ENCODE measurements around the gene KAT7.
"Not testable (repeated sequence)": the region's sequence is repeated elsewhere in the genome, so short reads cannot be mapped to it uniquely, and the experiment has no call there.

Gene KAT7

DNA sequence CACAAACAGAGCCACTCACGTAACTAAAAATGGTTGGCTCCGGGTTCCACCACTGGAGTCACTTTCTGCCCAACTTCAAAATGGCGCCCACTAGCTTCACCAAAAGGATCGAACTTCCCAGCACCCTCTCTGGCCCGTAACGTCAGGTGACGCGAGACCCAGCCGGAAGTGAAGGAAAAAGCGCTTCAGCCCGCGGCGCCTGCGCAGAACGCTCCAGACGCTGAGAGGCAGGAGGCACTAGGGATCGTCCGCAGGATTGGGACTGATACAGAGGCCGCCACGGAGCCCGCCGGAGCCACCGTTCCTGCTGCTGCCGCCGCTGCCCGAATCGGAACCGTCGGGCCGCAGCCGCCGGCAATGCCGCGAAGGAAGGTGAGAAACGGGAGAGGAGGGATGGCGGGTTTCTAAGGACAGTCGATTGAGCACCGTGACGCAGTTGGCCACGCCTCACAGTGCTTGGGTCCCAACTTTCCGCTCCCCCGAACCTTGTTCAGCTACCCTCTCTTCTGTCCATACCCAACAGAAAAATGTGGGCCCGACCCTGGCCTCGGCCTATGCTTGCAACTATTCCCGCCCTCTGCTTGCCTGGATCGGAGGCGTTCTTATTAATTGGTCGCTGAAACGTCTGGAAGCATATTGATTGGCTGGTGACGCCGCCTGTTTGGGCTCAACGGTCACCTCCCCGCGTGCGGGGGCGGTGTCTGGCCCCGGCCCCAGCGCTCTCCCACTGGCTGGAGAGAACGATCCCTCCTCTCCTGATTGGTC, at the start of gene KAT7:
TSS of gene KAT7 (plus strand) at position 204 of the 765 bp plus-strand sequence. CDS start at position 358, 154 bp downstream.
- peak; percentile 98 for DNase-seq

DNA sequence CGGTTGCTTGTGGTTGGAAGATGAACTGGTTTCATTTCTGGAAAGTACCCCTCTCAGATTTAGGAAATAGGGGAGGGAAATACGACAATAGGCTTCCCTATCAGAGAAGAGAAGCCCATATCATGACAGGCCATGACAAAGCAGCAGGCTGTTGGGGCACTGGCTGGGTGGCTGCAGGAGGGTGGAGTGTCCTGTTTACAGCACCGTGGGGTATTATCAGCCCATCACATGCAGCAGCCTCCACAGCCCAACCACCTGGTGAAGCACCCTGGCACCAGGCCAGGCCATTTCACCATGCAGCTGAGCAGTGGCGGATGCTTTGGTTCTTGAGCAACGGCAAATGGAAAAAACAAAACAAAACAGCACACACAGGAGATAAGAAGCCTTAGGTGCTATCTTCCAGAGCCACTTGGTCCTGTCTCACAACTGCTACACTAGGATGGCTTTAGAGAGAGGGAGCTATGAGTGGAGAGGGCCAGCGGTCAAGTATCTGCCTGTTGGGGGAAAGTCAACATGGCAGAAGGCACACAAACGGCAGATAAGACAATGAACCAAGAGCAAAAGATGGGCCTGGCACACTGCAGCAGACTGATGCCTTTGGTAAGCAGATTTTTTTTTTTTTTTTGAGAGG, 48.7 kb upstream of the KAT7 start:
- peak; percentile 50 for DNase-seq

DNA sequence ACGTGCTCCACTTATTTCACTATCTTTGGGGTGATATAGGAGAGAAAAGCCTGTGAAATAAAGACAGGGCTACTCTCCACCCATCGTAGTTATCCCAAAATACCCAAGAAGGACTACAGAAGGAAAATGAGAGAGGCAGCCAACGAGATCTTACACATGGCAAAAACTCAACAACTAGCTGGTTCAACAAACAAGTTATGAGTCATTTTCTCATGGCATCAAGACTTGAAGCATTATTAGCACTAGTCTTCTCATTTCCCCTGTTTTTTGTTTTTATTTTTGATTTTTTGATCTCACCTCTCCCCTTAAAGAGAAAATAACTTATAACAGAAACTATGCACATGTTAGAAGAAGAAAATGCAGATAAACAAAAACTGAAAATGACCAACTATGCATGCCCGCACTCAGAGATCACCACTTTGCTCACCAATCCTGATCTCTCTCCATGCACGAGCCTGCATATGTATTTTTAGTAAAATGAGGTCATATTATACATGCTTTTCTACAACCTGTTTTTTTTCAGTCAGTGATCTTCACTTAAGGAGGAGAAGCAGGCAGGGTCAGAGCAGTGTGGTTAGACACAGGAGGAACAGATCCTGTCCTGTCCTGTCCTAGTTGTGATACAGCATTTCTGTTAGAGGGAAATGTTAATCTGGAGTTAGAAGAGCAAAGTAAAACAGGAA, 47.3 kb upstream of the KAT7 start:
- no peak for DNase-seq

DNA sequence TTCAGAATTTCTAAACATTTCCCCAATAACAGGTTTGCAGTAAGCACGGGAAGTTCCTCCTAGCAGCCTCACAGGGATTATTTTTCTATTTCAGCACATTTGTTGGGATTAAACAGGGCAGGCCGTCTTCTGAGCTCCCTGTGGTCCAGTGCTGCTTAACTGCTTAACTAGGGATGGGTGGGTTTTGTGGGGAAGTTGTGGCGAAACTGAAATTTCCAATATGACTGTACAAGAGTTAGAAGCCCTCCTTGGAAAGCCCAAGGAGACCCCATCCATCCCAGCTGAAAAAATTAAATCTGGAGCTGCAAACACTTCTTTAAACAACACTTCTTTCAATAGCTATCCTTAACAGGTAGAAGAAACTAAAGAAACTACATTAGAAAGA, 46.8 kb upstream of the KAT7 start:
- no peak for DNase-seq

DNA sequence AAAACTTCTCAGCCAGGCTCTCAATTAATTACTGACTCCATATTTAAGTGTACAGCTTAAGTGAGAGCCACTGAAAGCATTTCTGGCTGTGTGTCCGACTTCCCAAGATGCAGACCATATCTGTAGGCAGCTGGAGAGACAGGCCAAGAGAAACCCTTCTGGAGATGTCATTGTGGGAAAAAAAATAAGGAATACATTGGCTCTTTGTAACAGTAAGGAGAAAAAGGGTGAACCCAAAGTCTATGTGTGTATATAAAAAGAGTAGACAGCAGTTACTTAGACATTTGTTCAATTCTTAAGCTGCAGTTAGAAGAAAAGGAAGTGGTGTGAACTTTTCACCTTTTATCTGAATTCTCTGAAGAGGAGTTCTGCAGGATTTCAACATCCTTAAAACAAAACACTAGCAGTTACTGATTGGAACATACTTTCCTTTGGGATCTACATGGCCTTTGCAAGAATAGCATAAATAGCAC, 46.3 kb upstream of the KAT7 start:
- no peak for DNase-seq

DNA sequence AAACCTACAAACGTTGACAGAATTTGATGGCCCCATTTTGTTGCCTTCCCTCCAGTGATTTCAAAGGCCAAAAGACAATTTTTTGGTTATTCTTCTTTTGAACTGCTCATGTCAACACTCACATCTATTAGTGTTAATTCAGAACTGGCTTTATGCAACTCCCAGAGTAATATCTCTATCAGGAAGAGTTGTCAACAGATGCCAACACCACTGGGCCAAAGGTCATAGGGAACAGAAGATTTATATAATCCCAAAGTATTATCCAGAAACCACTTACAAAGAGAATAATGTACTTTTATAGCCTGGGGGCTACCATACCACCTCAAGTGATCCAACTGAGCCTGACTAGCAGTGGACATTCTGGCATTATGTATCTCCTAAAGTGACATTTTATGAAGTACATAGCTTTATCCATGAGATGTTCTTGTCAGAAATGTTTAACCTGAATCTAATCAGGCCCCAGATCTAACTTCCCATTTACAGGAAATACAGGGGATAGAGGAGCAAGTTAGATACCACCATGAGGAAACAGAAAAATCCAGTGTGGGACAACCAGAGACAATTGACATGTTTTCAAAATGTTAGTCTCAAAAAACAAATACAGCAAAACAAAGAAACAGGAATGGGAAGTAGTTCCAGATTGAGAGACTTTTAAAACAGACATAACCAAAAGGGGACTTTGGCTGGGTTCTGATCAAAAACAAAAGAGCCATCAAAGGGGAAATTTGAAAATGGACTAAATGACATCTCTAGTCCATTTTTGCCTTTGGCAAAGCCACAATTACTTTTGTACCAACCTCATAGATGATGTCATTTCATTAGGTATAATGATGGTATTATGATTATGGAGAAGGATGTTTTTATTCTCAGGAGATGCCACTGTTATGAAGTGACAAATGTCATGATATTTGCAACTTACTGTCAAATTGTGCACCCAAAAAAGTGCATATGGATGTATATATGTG, 43.0 kb upstream of the KAT7 start:
- DNase-seq: no peak

DNA sequence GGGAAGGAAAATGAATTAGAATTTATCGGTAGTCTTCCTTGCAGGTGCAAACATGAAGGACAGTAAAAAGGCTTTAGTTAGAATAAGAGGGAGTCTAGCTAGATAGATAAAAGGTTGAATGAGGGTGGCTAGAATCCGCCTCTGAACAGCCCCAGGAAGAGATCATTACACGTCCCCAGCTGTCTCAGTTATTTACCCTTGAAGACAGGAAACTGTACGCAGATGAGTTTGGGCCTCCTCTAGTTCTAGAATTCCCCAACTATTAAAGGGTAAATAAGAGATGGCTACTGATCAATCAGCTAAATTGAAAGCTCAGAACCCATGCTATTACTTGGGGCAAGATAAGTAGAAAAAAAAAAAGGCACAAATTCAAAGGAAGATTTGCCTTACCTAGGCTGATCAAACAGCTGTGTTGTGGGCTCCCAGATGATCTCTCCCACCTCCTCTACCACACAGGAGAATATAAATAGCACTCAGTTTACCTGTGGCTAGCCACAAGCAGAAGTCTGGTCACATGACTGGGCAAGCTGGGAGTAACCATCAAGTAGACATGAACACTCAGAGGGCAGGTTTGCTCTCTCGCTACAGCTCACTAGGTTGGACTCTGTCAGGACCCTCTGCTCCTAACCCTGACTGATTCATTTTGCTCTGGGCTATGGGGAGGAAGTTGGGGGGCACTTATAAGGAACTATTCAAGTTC, 41.5 kb upstream of the KAT7 start:
- DNase-seq: no peak

DNA sequence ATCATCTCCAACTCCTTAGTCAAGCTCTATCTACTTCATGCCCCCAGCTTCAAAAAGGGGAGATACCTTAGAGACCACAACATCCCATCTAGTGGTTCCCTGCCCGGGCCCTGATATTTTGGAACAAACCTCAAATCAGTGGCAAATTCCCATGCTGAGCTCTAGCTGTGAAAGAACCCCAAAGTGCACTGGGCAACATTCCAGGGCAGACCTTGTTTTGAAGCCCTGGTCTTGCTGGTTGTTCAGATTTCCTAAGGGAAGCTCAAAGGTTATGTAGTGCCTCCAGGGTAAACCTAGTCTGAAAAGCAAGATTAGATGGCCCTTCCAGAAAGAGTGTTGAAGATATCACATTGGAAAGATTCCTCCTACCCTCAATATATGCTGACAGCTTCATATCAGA, 40.8 kb upstream of the KAT7 start:
- no peak for DNase-seq

DNA sequence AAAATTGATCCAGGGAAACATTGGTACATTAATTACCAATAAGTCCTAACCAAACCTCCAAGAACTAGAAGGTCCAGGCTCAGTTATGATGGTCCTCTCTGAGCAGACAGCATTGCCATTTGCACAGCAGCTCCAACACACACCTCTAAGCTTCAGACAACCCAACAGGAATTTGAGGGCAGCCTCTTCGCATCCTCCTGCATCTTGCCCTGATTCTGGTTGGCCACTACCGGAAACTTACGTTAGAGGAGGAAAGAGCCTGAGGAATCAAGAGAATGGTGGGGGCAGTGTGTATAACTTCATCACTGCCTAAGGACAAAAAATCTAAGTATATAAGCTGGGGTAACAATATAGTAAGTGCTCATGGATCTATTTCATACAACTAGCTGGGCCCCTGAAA, 40.3 kb upstream of the KAT7 start:
- DNase-seq: no peak

DNA sequence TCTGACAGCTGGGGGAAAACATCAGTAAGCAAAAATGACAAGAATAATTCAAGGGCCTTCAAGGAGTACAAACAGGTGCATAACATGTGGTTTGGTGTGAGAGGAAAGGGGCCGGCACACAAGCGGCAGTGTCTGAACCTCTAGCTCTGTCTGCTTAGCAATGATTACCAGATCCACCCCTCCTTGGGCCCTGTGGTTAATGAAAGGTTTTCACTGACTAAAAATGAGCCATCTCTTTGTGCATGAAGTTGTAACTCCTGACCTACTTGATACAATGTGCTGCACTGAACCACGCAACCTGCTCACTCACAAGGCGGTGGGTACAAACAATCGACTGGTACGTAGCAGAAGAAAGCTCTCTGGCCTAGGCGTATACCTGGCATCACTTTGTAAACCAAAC, 39.7 kb upstream of the KAT7 start:
- no peak for DNase-seq

DNA sequence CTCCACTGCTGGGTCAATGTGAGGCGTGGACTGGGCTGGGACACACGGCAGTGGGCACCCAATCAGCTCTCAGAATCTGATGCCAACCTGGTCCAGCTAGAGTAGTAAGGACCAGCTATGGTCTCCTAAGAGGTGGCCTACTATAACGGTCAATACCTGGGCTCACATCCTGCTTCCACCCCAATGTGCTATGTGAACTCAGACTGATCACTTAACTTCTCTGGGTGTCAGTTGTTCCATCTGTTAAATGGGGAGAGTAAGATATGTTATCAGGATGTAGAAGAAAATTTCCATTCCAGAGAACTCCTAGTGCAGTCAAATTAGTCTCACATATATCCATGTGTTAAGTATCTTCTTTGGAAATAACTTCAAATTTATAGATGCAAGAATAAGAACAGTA, 38.8 kb upstream of the KAT7 start:
- no peak for DNase-seq

DNA sequence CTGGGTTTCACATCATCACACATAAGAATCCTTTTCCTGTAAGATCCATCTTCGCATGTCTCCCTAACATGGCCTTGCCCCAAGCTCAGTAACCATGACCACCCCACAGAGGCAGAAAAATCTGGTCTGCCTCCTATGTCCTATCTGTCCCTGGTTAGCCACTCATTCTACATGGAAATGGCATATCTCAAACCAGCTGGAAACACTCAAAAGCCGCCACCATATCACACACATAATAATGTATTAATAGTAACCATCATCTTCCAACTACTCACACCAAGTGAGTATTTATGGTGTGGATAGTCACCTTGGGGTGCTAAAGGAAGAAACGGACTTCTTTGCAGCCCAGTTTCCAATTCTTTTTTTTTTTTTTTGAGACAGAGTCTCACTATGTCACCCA, 36.0 kb upstream of the KAT7 start:
- DNase-seq: no peak

DNA sequence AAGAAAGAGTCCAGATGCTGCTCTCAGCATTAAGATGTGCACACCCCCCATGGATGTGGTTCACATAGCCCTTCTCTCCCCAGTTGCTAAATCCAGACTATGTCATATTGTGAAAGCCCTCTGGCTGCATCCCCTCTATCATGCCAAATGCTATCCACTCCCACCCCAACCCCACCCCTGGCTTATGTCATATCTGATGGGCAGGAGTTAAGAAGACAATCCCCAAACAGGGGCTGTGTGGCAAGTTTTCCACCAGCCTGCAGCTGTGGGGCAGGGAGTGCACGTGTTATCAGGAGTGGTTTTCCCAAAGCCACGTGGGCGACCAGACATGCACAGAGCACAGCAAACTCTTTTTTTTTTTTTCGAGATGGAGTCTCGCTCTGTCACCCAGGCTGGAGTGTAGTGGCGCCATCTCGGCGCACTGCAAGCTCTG, 34.5 kb upstream of the KAT7 start:
- DNase-seq: no peak

DNA sequence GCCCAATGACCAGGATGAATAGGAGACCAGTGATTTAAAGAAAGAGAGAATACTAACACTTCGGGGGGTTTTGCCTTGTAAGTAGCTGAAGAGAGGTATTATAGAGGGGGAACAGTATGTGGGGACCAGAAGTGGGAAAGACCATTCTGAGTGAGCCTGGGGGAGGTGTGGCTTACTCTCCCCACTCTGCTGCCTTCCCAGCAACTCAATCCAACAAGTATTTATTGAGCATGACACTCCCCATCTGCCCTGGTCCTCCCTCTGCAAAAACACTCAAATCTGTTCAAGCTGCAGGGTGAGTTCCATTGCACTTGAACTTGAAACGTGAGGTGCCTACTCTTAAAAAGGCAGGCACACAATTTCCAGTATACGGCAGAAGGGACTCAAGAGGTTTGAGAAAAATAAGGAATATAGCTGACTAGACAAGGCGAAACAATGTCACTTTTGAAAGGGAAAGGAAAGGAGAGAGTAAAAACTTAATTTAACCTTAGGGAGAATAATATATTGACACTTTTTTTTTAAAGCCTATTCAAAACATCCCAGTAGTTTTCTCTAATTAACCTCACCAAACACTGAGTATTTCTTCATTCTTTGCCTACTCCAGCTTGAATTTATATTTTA, 32.7 kb upstream of the KAT7 start:
- no peak for DNase-seq

DNA sequence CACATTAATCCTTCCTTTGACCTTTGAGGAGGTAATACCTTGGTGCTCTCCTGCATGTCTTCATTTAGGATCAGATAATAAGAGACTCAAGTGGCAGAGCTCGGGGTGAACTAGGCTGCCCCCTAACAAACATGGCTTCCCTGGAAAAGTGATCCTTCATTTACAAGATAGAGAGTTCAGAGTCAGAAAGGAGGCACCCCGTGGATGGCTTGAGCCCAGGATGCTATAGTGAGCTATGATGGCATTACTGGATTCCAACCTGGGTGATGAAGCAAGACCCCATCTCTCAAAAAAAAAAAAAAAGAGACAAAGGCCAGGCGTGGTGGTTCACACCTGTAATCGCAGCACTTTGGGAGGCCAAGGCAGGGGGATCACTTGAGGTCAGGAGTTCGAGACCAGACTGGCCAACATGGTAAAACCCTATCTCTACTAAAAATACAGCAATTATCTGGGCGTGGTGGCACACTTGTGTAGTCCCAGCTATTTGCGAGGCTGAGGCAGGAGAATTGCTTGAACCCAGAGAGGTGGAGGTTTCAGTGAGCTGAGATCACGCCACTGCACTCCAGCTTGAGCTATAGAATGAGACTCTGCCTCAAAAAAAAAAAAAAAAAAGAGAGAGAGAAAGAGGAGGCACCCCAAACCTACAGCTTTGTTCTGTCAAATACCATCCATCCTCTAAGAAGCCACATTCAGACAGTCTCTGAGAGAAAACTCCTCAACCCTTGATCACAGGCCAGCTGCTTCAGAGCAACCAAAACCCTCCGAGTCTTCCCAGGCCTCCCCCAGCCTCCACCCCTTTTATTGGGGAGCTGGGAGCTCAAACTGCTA, 31.9 kb upstream of the KAT7 start:
- no peak for DNase-seq

DNA sequence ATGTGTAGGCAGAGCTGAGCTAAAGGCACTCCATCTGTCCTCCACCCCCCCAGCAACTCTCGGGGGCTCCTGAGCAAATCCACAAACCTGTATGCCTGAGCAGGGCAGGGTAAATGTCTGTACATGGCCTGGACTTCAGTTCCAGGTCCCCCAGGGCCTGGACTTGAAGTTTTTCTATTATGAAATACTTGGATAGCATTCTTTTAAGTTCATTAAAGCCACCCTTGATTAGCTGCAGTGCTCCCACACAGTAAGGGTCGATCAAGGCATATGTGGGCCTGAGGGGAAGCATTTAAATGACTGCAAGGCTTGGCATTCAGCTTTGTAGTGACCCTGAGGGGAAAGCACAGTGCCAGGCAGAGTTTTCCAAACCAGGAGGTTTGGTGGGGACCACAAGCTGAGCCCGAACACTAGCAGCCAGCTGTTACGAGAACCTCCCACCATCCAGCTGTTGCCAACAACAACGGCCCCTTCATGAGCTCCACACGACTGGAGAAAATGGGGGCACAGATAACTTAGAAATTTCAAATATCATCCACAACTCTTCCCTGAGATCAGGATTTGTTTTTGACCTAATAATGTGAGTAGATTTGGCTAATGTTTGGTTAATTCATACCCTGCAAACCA, 31.2 kb upstream of the KAT7 start:
- DNase-seq: no peak

DNA sequence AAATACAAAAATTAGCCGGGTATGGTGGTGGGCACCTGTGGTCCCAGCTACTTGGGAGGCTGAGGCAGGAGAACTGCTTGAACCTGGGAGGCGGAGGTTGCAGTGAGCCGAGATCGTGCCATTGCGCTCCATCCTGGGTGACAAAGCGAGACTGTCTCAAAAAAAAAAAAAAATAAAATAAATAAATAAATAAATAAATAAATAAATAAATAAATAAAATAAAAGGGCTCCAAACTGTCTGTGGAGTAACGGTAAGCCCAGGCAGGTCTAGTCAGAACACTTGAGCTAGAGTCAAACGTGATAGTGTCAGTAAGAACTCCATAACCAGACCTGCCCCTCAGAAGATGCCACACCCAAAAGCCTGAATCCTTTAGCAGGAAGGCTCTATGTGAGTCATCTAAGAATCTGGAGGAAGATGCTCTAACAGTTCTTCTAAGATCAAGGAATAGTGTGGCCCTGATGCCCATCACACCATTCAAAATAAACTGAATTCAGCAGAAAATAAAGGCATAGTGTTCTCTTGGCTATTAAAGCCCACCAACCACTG, 29.9 kb upstream of the KAT7 start:
- not testable (repeated sequence) for DNase-seq

DNA sequence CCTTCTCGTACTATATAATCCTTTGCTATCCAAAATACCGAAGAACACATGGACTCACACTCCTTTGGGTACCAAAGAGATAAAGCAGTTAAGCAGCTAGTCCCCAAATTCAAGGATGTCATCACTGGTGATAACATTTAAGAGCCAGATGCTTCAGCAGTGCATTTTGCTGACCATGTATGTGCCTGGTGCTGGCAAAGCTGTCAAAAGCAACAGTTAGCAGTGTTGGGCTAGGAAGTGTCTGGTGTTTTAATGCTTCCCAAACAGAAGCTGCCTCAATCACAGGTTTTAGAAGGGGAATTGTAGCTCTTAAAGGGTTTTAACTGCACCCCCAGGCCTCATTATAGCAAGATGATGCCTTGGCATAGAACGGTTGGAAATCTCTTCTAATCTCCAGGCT, 29.3 kb upstream of the KAT7 start:
- DNase-seq: no peak

DNA sequence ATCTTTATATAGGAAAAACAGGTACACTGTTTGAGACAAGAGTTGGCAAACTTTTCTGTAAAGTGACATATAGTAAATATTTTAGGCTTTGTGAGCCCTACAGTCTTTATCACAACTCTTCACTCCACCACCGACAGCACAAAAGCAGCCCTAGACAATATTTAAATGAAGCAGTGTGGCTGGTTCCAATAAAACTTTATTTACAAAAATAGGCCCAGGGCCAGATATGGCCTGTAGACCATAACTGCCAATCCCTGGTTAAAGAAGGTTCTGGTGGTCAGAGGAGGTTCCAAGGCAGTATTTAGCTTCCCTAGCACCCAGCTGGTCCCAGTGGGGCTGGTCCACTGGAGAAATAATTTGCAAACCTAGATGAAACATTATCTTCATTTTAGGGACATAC, 28.2 kb upstream of the KAT7 start:
- DNase-seq: no peak

Measured in NCI-H748 treated with DMSO at 0.1 percent for 48 hours (cell line).